Measurements from ENCODE around the gene PRDM16.

Gene PRDM16

DNA sequence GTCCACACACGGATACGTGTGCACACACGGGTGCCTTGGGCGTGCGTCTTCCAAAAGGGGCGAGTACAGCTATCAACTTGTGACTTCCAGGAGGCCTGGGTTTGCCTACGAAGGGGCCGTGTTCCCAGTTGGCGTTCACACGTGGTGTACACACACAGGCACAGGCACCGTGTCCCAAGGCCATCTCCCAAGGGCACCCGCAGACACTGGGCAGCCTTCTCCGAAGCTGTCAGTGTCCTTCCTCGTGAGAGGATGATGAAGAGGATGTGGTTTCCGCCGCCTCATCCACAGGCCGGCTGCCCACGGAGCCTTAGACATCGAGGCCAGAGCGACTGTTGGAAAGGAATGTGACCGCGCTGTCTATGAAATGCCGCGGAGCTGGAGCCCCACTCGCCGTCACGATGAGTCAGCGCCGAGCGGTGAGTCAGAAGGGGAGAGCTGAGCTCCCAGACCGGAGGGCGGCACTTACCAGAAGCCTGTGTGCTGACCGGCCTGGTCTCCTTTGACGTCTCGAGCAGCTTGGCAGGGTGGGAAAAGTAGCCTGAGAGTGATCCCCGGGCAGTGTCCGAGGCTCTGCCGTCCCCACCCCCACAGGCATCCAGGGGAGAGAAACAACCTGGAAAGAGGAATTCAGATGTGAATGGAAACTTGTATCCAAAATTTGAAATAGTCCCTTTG lies 244.0 kb downstream of the PRDM16 start (continued):
- TF ChIP-seq ZNF621 (tag by site-specific recombination; IDR thresholded peaks at IDR 0.05) (no peak), ZNF354C (tag by site-specific recombination; IDR thresholded peaks at IDR 0.05; ENCODE audit: borderline replicate concordance, low read depth) (no peak), ZNF658 (tag by site-specific recombination; IDR thresholded peaks at IDR 0.05) (no peak), ZNF610 (tag by site-specific recombination; IDR thresholded peaks at IDR 0.05; ENCODE audit: borderline replicate concordance) (no peak), EGR2 (tag by site-specific recombination; IDR thresholded peaks at IDR 0.05; ENCODE audit: low read depth) (peak; percentile 29; the same call in 1 of the 2 replicates), ZNF76 (tag by site-specific recombination; IDR thresholded peaks at IDR 0.05; ENCODE audit: borderline replicate concordance, low read depth) (0 out of 2 replicates have a peak, but pooled peaks have one; percentile 53), TRIM28 (IDR thresholded peaks at IDR 0.05; ENCODE audit: borderline replicate concordance, low read length) (peak; percentile 48; the same call in 1 of the 2 replicates), ZBTB20 (tag by site-specific recombination; IDR thresholded peaks at IDR 0.05) (0 out of 2 replicates have a peak, but pooled peaks have one; percentile 7), ZNF24 (tag by site-specific recombination; IDR thresholded peaks at IDR 0.05) (peak; percentile 49; the same call in 1 of the 2 replicates), ZNF37A (tag by site-specific recombination; IDR thresholded peaks at IDR 0.05) (no peak), ZNF274 (IDR thresholded peaks at IDR 0.05; ENCODE audit: low read length) (no peak), ZNF274 (tag by site-specific recombination; IDR thresholded peaks at IDR 0.05; ENCODE audit: borderline replicate concordance) (no peak), OVOL3 (tag by site-specific recombination; IDR thresholded peaks at IDR 0.05) (no peak), ZNF629 (tag by site-specific recombination; IDR thresholded peaks at IDR 0.05) (peak; percentile 84), WT1 (tag by site-specific recombination; IDR thresholded peaks at IDR 0.05) (0 out of 2 replicates have a peak, but pooled peaks have one; percentile 14), ZFHX2 (tag by site-specific recombination; conservative IDR thresholded peaks at IDR 0.05) (peak; percentile 43), ZNF777 (tag by site-specific recombination; IDR thresholded peaks at IDR 0.05; ENCODE audit: borderline replicate concordance) (no peak; the same call in 1 of the 2 replicates), ZNF350 (tag by site-specific recombination; IDR thresholded peaks at IDR 0.05) (no peak), ZBTB48 (tag by site-specific recombination; IDR thresholded peaks at IDR 0.05) (peak; percentile 21; the same call in 1 of the 2 replicates), OSR2 (tag by site-specific recombination; IDR thresholded peaks at IDR 0.05) (peak; percentile 65), ZIC2 (tag by site-specific recombination; IDR thresholded peaks at IDR 0.05) (0 out of 2 replicates have a peak, but pooled peaks have one; percentile 15), ZNF121 (tag by site-specific recombination; IDR thresholded peaks at IDR 0.05) (no peak)
- TF ChIP-seq, protein P1, sequence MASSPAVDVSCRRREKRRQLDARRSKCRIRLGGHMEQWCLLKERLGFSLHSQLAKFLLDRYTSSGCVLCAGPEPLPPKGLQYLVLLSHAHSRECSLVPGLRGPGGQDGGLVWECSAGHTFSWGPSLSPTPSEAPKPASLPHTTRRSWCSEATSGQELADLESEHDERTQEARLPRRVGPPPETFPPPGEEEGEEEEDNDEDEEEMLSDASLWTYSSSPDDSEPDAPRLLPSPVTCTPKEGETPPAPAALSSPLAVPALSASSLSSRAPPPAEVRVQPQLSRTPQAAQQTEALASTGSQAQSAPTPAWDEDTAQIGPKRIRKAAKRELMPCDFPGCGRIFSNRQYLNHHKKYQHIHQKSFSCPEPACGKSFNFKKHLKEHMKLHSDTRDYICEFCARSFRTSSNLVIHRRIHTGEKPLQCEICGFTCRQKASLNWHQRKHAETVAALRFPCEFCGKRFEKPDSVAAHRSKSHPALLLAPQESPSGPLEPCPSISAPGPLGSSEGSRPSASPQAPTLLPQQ (tag by site-specific recombination; IDR thresholded peaks at IDR 0.05): peak; percentile 61
- TF ChIP-seq, protein P2, sequence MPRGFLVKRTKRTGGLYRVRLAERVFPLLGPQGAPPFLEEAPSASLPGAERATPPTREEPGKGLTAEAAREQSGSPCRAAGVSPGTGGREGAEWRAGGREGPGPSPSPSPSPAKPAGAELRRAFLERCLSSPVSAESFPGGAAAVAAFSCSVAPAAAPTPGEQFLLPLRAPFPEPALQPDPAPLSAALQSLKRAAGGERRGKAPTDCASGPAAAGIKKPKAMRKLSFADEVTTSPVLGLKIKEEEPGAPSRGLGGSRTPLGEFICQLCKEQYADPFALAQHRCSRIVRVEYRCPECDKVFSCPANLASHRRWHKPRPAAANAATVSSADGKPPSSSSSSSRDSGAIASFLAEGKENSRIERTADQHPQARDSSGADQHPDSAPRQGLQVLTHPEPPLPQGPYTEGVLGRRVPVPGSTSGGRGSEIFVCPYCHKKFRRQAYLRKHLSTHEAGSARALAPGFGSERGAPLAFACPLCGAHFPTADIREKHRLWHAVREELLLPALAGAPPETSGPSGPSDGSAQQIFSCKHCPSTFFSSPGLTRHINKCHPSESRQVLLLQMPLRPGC (tag by site-specific recombination; IDR thresholded peaks at IDR 0.05): peak; percentile 35; the same call in 1 of the 2 replicates
- TF ChIP-seq, protein P3, sequence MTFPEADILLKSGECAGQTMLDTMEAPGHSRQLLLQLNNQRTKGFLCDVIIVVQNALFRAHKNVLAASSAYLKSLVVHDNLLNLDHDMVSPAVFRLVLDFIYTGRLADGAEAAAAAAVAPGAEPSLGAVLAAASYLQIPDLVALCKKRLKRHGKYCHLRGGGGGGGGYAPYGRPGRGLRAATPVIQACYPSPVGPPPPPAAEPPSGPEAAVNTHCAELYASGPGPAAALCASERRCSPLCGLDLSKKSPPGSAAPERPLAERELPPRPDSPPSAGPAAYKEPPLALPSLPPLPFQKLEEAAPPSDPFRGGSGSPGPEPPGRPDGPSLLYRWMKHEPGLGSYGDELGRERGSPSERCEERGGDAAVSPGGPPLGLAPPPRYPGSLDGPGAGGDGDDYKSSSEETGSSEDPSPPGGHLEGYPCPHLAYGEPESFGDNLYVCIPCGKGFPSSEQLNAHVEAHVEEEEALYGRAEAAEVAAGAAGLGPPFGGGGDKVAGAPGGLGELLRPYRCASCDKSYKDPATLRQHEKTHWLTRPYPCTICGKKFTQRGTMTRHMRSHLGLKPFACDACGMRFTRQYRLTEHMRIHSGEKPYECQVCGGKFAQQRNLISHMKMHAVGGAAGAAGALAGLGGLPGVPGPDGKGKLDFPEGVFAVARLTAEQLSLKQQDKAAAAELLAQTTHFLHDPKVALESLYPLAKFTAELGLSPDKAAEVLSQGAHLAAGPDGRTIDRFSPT (tag by site-specific recombination; IDR thresholded peaks at IDR 0.05): peak; percentile 81
- TF ChIP-seq, protein P4, sequence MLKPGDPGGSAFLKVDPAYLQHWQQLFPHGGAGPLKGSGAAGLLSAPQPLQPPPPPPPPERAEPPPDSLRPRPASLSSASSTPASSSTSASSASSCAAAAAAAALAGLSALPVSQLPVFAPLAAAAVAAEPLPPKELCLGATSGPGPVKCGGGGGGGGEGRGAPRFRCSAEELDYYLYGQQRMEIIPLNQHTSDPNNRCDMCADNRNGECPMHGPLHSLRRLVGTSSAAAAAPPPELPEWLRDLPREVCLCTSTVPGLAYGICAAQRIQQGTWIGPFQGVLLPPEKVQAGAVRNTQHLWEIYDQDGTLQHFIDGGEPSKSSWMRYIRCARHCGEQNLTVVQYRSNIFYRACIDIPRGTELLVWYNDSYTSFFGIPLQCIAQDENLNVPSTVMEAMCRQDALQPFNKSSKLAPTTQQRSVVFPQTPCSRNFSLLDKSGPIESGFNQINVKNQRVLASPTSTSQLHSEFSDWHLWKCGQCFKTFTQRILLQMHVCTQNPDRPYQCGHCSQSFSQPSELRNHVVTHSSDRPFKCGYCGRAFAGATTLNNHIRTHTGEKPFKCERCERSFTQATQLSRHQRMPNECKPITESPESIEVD (tag by site-specific recombination; IDR thresholded peaks at IDR 0.05): no peak
- TF ChIP-seq, protein P5, sequence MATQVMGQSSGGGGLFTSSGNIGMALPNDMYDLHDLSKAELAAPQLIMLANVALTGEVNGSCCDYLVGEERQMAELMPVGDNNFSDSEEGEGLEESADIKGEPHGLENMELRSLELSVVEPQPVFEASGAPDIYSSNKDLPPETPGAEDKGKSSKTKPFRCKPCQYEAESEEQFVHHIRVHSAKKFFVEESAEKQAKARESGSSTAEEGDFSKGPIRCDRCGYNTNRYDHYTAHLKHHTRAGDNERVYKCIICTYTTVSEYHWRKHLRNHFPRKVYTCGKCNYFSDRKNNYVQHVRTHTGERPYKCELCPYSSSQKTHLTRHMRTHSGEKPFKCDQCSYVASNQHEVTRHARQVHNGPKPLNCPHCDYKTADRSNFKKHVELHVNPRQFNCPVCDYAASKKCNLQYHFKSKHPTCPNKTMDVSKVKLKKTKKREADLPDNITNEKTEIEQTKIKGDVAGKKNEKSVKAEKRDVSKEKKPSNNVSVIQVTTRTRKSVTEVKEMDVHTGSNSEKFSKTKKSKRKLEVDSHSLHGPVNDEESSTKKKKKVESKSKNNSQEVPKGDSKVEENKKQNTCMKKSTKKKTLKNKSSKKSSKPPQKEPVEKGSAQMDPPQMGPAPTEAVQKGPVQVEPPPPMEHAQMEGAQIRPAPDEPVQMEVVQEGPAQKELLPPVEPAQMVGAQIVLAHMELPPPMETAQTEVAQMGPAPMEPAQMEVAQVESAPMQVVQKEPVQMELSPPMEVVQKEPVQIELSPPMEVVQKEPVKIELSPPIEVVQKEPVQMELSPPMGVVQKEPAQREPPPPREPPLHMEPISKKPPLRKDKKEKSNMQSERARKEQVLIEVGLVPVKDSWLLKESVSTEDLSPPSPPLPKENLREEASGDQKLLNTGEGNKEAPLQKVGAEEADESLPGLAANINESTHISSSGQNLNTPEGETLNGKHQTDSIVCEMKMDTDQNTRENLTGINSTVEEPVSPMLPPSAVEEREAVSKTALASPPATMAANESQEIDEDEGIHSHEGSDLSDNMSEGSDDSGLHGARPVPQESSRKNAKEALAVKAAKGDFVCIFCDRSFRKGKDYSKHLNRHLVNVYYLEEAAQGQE (tag by site-specific recombination; IDR thresholded peaks at IDR 0.05): 0 out of 2 replicates have a peak, but pooled peaks have one; percentile 19
- TF ChIP-seq, protein P6, sequence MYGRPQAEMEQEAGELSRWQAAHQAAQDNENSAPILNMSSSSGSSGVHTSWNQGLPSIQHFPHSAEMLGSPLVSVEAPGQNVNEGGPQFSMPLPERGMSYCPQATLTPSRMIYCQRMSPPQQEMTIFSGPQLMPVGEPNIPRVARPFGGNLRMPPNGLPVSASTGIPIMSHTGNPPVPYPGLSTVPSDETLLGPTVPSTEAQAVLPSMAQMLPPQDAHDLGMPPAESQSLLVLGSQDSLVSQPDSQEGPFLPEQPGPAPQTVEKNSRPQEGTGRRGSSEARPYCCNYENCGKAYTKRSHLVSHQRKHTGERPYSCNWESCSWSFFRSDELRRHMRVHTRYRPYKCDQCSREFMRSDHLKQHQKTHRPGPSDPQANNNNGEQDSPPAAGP (tag by site-specific recombination; IDR thresholded peaks at IDR 0.05): peak; percentile 67
